Choroid plexus epithelial cell (primary cell): Measurements from ENCODE around the gene SCAI.
"Not testable (repeated sequence)": the region's sequence is repeated elsewhere in the genome, so short reads cannot be mapped to it uniquely, and the experiment has no call there.

Experiments
- DNase-seq: peaks from one replicate; pipeline ENCODE4 v3.0.0-alpha.2; 2010; ENCODE audit warnings: low read depth
- H3K4me3 ChIP-seq: 2 replicates; pipeline ENCODE4 v1.5.1; 2011; ENCODE audit warnings: low read depth, mild to moderate bottlenecking, control low read depth, low read length, moderate library complexity
- TF ChIP-seq, protein P1 (sequence below): conservative IDR thresholded peaks from 2 replicates; pipeline ENCODE4 v1.5.1; 2011; ENCODE audit warnings: low read depth, mild to moderate bottlenecking, control low read depth, inconsistent platforms, low read length, moderate library complexity

The SCAI gene

DNA sequence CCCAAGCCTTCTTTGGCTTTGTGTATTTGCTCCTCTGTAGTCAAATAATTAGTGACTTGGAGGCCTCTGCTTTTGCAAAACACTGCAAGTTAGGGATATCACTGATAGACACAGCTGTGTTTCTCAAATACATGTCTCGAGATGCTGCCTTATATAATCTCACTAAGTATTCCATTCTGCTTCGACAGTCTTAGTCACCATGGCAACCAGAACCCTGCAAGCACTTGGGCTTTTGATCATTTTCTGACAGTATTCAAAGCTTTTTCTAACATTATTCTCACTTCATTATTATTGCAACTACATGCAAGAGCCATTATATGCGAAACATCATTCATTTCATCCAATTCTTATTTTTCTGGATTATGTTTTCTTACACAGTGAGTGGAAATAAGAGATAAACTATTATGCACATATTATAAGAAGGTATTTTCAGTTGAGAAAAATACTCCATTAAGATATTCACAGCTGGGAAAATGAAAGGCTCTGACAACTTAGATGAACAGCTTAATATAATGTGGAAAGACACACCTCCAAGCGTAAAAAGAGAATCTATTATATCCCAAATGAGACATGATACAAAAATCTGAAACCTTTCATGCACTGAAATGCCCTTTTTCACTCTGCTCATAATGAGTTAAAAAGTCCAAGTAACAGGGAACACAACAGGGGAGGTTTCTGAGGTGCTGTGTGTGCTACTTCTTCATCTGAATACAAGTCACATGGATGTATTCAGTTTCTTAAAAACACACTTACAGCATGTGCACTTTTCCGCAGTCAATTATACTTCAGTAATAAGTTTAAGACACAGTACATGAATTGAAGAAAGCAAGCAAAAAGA, 93.9 kb downstream of the SCAI start:
- no peak overlapping the region for H3K4me3 ChIP-seq
- DNase-seq: peak; percentile 7
- TF ChIP-seq, protein P1, sequence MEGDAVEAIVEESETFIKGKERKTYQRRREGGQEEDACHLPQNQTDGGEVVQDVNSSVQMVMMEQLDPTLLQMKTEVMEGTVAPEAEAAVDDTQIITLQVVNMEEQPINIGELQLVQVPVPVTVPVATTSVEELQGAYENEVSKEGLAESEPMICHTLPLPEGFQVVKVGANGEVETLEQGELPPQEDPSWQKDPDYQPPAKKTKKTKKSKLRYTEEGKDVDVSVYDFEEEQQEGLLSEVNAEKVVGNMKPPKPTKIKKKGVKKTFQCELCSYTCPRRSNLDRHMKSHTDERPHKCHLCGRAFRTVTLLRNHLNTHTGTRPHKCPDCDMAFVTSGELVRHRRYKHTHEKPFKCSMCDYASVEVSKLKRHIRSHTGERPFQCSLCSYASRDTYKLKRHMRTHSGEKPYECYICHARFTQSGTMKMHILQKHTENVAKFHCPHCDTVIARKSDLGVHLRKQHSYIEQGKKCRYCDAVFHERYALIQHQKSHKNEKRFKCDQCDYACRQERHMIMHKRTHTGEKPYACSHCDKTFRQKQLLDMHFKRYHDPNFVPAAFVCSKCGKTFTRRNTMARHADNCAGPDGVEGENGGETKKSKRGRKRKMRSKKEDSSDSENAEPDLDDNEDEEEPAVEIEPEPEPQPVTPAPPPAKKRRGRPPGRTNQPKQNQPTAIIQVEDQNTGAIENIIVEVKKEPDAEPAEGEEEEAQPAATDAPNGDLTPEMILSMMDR: no peak

DNA sequence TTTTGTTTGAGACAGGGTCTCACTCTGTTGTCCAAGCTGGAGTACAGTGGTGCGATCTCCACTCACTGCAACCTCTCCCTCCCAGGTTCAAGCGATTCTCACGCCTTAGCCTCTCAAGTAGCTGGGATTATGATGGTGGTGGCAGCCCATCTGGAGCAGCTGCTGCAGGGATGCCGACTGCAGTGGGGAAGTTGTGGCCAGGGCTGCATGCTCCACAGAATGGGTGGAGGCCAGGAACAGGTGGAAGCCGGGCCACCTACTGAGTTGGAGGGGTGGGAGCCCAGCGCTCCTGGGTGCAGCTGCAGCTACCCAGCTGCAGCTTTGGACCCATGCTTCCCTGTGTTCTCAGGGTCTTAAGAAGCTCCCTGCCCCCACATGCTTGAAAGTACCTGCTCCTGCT, 99.7 kb downstream of the SCAI start:
- no peak overlapping the region for H3K4me3 ChIP-seq
- TF ChIP-seq, protein P1: no peak
- DNase-seq: no peak

- TF ChIP-seq, protein P1: no peak
- no peak for DNase-seq
- no peak overlapping the region for H3K4me3 ChIP-seq
Measured at GRCh38 chr9:125043148-125043547, 100.2 kb downstream of the SCAI start.

DNA sequence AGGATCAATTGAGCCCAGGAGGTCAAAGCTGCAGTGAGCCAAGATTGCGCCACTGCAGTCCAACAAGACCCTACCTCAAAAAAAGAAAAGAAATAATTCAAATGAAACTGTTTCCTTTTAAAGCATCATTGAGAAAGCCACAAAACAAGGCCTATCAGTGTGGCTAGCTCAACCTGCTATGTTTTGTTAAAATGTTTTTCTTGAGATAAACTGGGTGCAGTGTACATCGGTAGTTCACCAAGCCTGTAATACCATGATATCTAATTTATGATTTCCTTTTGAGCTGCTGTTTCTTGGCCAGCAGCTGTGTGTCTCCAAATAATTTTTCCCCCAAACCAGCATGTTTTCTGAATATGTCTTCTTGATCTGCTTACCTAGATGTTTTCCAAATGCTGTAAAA, 105.2 kb downstream of the SCAI start:
- TF ChIP-seq, protein P1: no peak
- DNase-seq: no peak
- H3K4me3 ChIP-seq: no peak overlapping the region

GRCh38 chr9:125028041-125028440, 115.3 kb downstream of the SCAI start:
- DNase-seq: no peak
- no peak overlapping the region for H3K4me3 ChIP-seq
- TF ChIP-seq, protein P1: no peak

DNA sequence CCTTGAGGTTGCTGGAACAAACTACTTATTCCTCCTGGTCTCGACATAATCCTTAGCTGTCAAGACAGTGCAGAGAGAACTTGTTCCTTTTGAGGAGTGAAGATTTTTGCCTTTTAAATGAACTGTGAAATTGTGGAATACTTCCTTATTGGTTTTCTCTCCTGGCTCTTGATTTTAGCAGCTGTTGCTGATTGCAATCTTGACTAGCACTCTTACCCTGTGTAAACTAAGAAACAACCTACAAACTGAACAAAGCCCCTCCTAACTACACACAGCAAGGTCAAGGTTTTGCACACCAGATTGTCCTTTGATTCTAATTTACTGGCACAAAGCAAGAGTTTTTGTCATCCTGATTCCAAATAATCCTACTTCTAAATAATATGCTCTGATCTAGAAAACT, 118.4 kb downstream of the SCAI start:
- TF ChIP-seq, protein P1: no peak
- no peak overlapping the region for H3K4me3 ChIP-seq
- DNase-seq: no peak

GRCh38 chr9:125021069-125021468, 122.3 kb downstream of the SCAI start:
- TF ChIP-seq, protein P1: no peak
- DNase-seq: no peak
- no peak overlapping the region for H3K4me3 ChIP-seq

DNA sequence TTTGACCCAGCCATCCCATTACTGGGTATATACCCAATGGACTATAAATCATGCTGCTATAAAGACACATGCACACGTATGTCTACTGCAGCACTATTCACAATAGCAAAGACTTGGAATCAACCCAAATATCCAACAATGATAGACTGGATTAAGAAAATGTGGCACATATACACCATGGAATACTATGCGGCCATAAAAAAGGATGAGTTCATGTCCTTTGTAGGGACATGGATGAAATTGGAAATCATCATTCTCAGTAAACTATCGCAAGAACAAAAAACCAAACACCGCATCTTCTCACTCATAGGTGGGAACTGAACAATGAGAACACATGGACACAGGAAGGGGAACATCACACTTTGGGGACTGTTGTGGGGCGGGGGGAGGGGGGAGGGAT, 127.7 kb downstream of the SCAI start:
- not testable (repeated sequence) for H3K4me3 ChIP-seq, DNase-seq

- H3K4me3 ChIP-seq, DNase-seq: not testable (repeated sequence)
Measured at GRCh38 chr9:125012013-125012412, 131.3 kb downstream of the SCAI start.
